Measurements from ENCODE around the gene BST2. TPM values are rescaled to one million over a fixed set of nuclear protein-coding genes. Genes with fewer than 3 reads are reported as not detected.

Gene BST2
- total and polyA plus RNA-seq, 9 of the 15 experiments (the other 6 are each of a cell fraction or from before 2014, with no cell fraction given), result 11.2 to 232 (median 151) TPM

DNA sequence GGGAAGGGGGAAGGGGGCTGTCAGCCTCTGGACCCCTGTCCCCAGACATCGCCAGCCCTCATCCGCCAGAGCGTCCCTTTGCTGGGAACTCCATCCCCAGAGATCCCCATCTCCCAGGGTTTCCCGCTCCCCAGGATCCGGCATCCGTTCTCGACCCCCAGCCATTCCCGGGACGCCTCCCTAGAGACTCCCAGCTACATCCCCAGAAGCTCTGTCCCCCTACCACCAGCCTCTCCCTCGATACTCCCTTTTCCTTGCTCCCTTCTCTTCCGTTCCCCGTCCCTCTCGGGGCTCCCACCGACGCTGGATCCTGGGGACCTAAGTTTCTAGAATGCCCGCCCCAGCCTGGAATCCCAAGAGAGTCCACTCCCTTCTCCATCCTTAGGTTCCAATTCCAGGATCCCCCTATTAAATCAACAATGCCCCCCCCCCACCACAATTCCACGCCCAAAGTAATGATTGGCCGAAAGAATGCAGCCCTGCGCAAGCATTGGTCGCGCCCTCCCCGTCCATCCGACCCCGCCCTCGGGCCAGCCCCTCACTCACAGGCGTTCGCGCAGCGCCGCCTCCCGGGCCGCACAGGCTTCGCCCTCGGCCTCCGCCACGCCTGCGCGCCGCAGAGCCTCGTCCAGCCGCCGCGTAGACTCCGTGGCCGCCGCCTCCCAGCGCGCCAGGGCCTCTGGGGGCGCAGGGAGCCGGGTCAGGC is 14.6 kb downstream of the BST2 start:
- Histone ChIP-seq H3K4me2 (ENCODE audit: insufficient read depth, low read length) (peak overlapping the region; percentile 92), H3K4me1 (replicated peaks in 1 of 2; ENCODE audit: control insufficient read depth in 2 of 2, insufficient read depth in 2 of 2, low read length in 2 of 2) (peaks cover 22 to 40% of the 10 kb centered on the region in 2 experiments), H3K9ac (ENCODE audit: insufficient read depth in 1 of 2, low read depth in 2 of 2, low read length in 2 of 2) (peak overlapping the region in 1 of 2 experiments; percentile 86; a peak in 3 of 4 replicates), H4K20me1 (replicated peaks; ENCODE audit: control insufficient read depth, insufficient read depth, low read length) (no peaks in the 10 kb centered on the region), H3K79me2 (ENCODE audit: control insufficient read depth, insufficient read depth, low read length) (no peaks in the 10 kb centered on the region), H2AFZ (ENCODE audit: low read depth, low read length) (peak overlapping the region; percentile 92), H3K9me1 (ENCODE audit: control insufficient read depth, insufficient read depth, low read length) (no peaks in the 10 kb centered on the region), H3K36me3 (ENCODE audit: control insufficient read depth, insufficient read depth, low read length) (no peaks in the 10 kb centered on the region), H3K9me3 (replicated peaks; ENCODE audit: control insufficient read depth, insufficient read depth, low read depth, low read length) (peaks cover 9% of the 10 kb centered on the region), H3K27me3 (ENCODE audit: control insufficient read depth in 2 of 2, insufficient read depth in 2 of 2, low read length in 2 of 2) (no peaks in the 10 kb centered on the region), H3K4me3 (peak overlapping the region; percentile 51), H3K27ac (ENCODE audit: extremely low read depth, low read depth, low read length) (no peak overlapping the region)
- FAIRE-seq (peak; percentile 86), ATAC-seq (peak; percentile 99), DNase-seq (ENCODE audit: extremely low read depth in 1 of 4, low spot score in 3 of 4) (peak; percentile 96 to 97 (median 97))
- WGBS (ENCODE audit: insufficient coverage, low coverage, missing lambda C conversion rate), result 1% methylated on average over 38 of the region's 50 CpGs
- BruUV-seq (replicated peaks), result no TSS peak
- intact Hi-C loops (cut with micrococcal nuclease), result no loop called here
- ChIA-PET POLR2A (interaction anchor here (0.5 to 0.7 kb wide), 3 partner anchors 35 to 67 kb away, joined by 3 to 4 read pairs (median 3); no protein-coding TSS in a partner anchor), CTCF (ENCODE audit: low intra/inter-chr PET ratio) (interaction anchor here (0.6 to 2.0 kb wide), 5 partner anchors 86 to 131 kb away, joined by 3 to 7 read pairs (median 3); no protein-coding TSS in a partner anchor)
- in situ Hi-C loops (cut with MboI), result no loop called here
- 0 out of 2 replicates have a peak, but pooled peaks have one; percentile 7 for TF ChIP-seq BCOR (IDR thresholded peaks at IDR 0.05)
- TF ChIP-seq ZNF121 (CRISPR knock-in tag; conservative IDR thresholded peaks at IDR 0.05), result no peak
- TF ChIP-seq SMARCB1 (IDR thresholded peaks at IDR 0.05; ENCODE audit: insufficient read length, low read depth), result no peak
- TF ChIP-seq MNT (conservative IDR thresholded peaks at IDR 0.05), result peak; percentile 49 to 55; a peak in 2 of 4 replicates
- no peak for TF ChIP-seq KLF16 (IDR thresholded peaks at IDR 0.05)
- TF ChIP-seq MAFG (tag; conservative IDR thresholded peaks at IDR 0.05), result no peak
- TF ChIP-seq ZBED1 (IDR thresholded peaks at IDR 0.05), result no peak
- TF ChIP-seq MTF1 (CRISPR knock-in tag; IDR thresholded peaks at IDR 0.05; ENCODE audit: borderline replicate concordance), result no peak
- no peak for TF ChIP-seq SRSF7 (optimal IDR thresholded peaks at IDR 0.05; ENCODE audit: low read depth, low read length)
- no peak for TF ChIP-seq SETDB1 (IDR thresholded peaks at IDR 0.05; ENCODE audit: low read length)
- no peak for TF ChIP-seq NCOA4 (IDR thresholded peaks at IDR 0.05; ENCODE audit: partially characterized antibody)
- peak; percentile 93 to 94 for TF ChIP-seq NRF1 (conservative IDR thresholded peaks at IDR 0.05 in 1 of 2, IDR thresholded peaks at IDR 0.05 in 1 of 2)
- no peak for TF ChIP-seq PRMT5 (CRISPR knock-in tag; IDR thresholded peaks at IDR 0.05)
- no peak for TF ChIP-seq RBM34 (IDR thresholded peaks at IDR 0.05; ENCODE audit: borderline replicate concordance, insufficient read depth, low read length)
- TF ChIP-seq BRD9 (IDR thresholded peaks at IDR 0.05; ENCODE audit: low read depth, partially characterized antibody), result no peak
- no peak for TF ChIP-seq ZNF398 (CRISPR knock-in tag; IDR thresholded peaks at IDR 0.05)
- no peak for TF ChIP-seq PHF21A (IDR thresholded peaks at IDR 0.05; ENCODE audit: borderline replicate concordance, low read depth)
- no peak for TF ChIP-seq MAFF (IDR thresholded peaks at IDR 0.05; ENCODE audit: low read length)
- peak; percentile 92 for TF ChIP-seq HNRNPLL (IDR thresholded peaks at IDR 0.05; ENCODE audit: low read depth, low read length, poor library complexity, severe bottlenecking)
- no peak for TF ChIP-seq ZNF764 (CRISPR knock-in tag; IDR thresholded peaks at IDR 0.05; ENCODE audit: low read depth)
- TF ChIP-seq NEUROD1 (IDR thresholded peaks at IDR 0.05; ENCODE audit: borderline replicate concordance, low read depth, low read length, partially characterized antibody), result no peak
- no peak for TF ChIP-seq NFRKB (IDR thresholded peaks at IDR 0.05; ENCODE audit: low read depth)
